Raji (cell line): ENCODE results near the gene TREML2.

Source experiments
- POLR2A ChIP-seq: IDR thresholded peaks from 2 replicates; pipeline ENCODE4 v1.6.1; 2011; ENCODE audit warnings: low read depth, low read length, control low read depth; ENCODE audit not compliant: insufficient read depth

TREML2 gene

GRCh38 chr6:41164551-41165120, 36.3 kb downstream of the TREML2 start:
- TF ChIP-seq POLR2A: no peak

GRCh38 chr6:41163419-41163717, 37.6 kb downstream of the TREML2 start:
- TF ChIP-seq POLR2A: no peak

GRCh38 chr6:41162687-41163418, 38.1 kb downstream of the TREML2 start, which contains the start of gene TREM2:
TSS of gene TREM2 (minus strand) at chr6:41163116. CDS start at chr6:41163082, 34 bp downstream.
- no peak for TF ChIP-seq POLR2A

GRCh38 chr6:41161851-41162552, 38.9 kb downstream of the TREML2 start:
- no peak for TF ChIP-seq POLR2A

- TF ChIP-seq POLR2A: no peak
Observed at GRCh38 chr6:41161380-41161779, 39.6 kb downstream of the TREML2 start.

- no peak for TF ChIP-seq POLR2A
Observed at GRCh38 chr6:41160933-41161332, 40.0 kb downstream of the TREML2 start.

- TF ChIP-seq POLR2A: no peak
Observed at GRCh38 chr6:41159415-41160082, 41.4 kb downstream of the TREML2 start.

GRCh38 chr6:41157323-41157722, 43.6 kb downstream of the TREML2 start:
- TF ChIP-seq POLR2A: no peak

GRCh38 chr6:41156771-41157170, 44.2 kb downstream of the TREML2 start:
- TF ChIP-seq POLR2A: no peak

- TF ChIP-seq POLR2A: no peak
Observed at GRCh38 chr6:41156001-41156400, 44.9 kb downstream of the TREML2 start.

- TF ChIP-seq POLR2A: no peak
Observed at GRCh38 chr6:41155132-41155805, 45.7 kb downstream of the TREML2 start.

- no peak for TF ChIP-seq POLR2A
Observed at GRCh38 chr6:41153992-41154625, 46.8 kb downstream of the TREML2 start, which contains the start of gene TREML1. TSS of gene TREML1 (minus strand) at chr6:41154347. CDS start at chr6:41154288, 59 bp downstream.

GRCh38 chr6:41153451-41153850, 47.5 kb downstream of the TREML2 start:
- TF ChIP-seq POLR2A: no peak

- TF ChIP-seq POLR2A: no peak
Observed at GRCh38 chr6:41150671-41151070, 50.3 kb downstream of the TREML2 start.

GRCh38 chr6:41147917-41148316, 53.0 kb downstream of the TREML2 start:
- no peak for TF ChIP-seq POLR2A
